IPS DF 6.9 (cell line): ENCODE measurements around the gene SLC25A28.

Experiments used
- DNase-seq: peaks from one replicate; pipeline ENCODE4 v3.0.0-alpha.2; 2013; ENCODE audit warnings: low read depth, low spot score
- H3K27ac ChIP-seq: one replicate; pipeline ENCODE4 v1.5.1; 2013; ENCODE audit warnings: low read length, control low read depth
- H3K27me3 ChIP-seq: 2 replicates; pipeline ENCODE4 v1.6.1; 2013; ENCODE audit warnings: mild to moderate bottlenecking, low read length; ENCODE audit not compliant: control insufficient read depth, insufficient read depth
- H3K36me3 ChIP-seq: 2 replicates; pipeline ENCODE4 v1.6.1; 2013; ENCODE audit warnings: low read length; ENCODE audit not compliant: control insufficient read depth, insufficient read depth
- H3K4me1 ChIP-seq: 2 replicates; pipeline ENCODE4 v1.6.1; 2013; ENCODE audit warnings: low read length; ENCODE audit not compliant: control insufficient read depth, insufficient read depth
- H3K4me3 ChIP-seq: 2 replicates; pipeline ENCODE4 v1.5.1; 2013; ENCODE audit warnings: mild to moderate bottlenecking, low read length
- H3K9me3 ChIP-seq: 2 replicates; pipeline ENCODE4 v1.6.1; 2013; ENCODE audit warnings: low read length, inconsistent platforms; ENCODE audit not compliant: control insufficient read depth, insufficient read depth
- WGBS: extraction: QIAGEN DNeasy Blood & Tissue Kit; methylation state at CpG from one replicate; pipeline ENCODE4 v1.1.7; 2013; ENCODE audit warnings: mixed read lengths, missing lambda C conversion rate; ENCODE audit not compliant: insufficient read length, insufficient coverage; 5-methylcytosine and 5-hydroxymethylcytosine counted together

The SLC25A28 gene

GRCh38 chr10:99593312-99593711 lies 26.9 kb downstream of the SLC25A28 start:
- WGBS = no CpG with 5 or more reads among the region's 5 CpGs
- no peak overlapping the region for H3K4me3 ChIP-seq
- H3K9me3 ChIP-seq = no peaks in the 10 kb centered on the region
- DNase-seq = no peak
- no peak overlapping the region for H3K27ac ChIP-seq
- no peaks in the 10 kb centered on the region for H3K27me3 ChIP-seq
- no peaks in the 10 kb centered on the region for H3K36me3 ChIP-seq
- H3K4me1 ChIP-seq = 0 out of 2 replicates have a peak, but pooled peaks cover 1% of the 10 kb centered on the region

- Histone ChIP-seq H3K4me3 (no peak overlapping the region), H3K27ac (no peak overlapping the region), H3K9me3 (no peaks in the 10 kb centered on the region), H3K4me1 (0 out of 2 replicates have a peak, but pooled peaks cover 1% of the 10 kb centered on the region), H3K36me3 (no peaks in the 10 kb centered on the region), H3K27me3 (no peaks in the 10 kb centered on the region)
- WGBS = no CpG with 5 or more reads among the region's 7 CpGs
- DNase-seq = no peak
Observed at GRCh38 chr10:99590799-99591198, 29.4 kb downstream of the SLC25A28 start.

- WGBS = no CpG with 5 or more reads among the region's 8 CpGs
- Histone ChIP-seq H3K9me3 (no peaks in the 10 kb centered on the region), H3K4me3 (no peak overlapping the region), H3K4me1 (no peaks in the 10 kb centered on the region; the same call in 1 of the 2 replicates), H3K36me3 (no peaks in the 10 kb centered on the region), H3K27ac (no peak overlapping the region), H3K27me3 (no peaks in the 10 kb centered on the region)
- DNase-seq = no peak
Observed at GRCh38 chr10:99583687-99584086, 36.6 kb downstream of the SLC25A28 start.

GRCh38 chr10:99582255-99582770 lies 37.9 kb downstream of the SLC25A28 start:
- no peak for DNase-seq

GRCh38 chr10:99579971-99580370 lies 40.3 kb downstream of the SLC25A28 start:
- H3K4me3 ChIP-seq = no peak overlapping the region
- H3K36me3 ChIP-seq = no peaks in the 10 kb centered on the region
- no peaks in the 10 kb centered on the region for H3K9me3 ChIP-seq
- no peaks in the 10 kb centered on the region for H3K27me3 ChIP-seq
- no peak overlapping the region for H3K27ac ChIP-seq
- no peak for DNase-seq
- H3K4me1 ChIP-seq = no peaks in the 10 kb centered on the region; the same call in 1 of the 2 replicates
- WGBS = no CpG with 5 or more reads among the region's 1 CpG

More at GRCh38 chr10:99582255-99582770, 37.9 kb downstream of the SLC25A28 start:
- H3K27ac ChIP-seq = no peak overlapping the region
- H3K4me3 ChIP-seq = no peak overlapping the region
- H3K9me3 ChIP-seq = no peaks in the 10 kb centered on the region
- no peaks in the 10 kb centered on the region for H3K36me3 ChIP-seq
- no CpG with 5 or more reads among the region's 6 CpGs for WGBS
- no peaks in the 10 kb centered on the region for H3K27me3 ChIP-seq
- no peaks in the 10 kb centered on the region; the same call in 1 of the 2 replicates for H3K4me1 ChIP-seq

GRCh38 chr10:99573790-99574189 lies 46.4 kb downstream of the SLC25A28 start:
- Histone ChIP-seq H3K4me3 (no peak overlapping the region), H3K27ac (no peak overlapping the region), H3K36me3 (no peaks in the 10 kb centered on the region), H3K9me3 (no peaks in the 10 kb centered on the region), H3K4me1 (0 out of 2 replicates have a peak, but pooled peaks cover 2% of the 10 kb centered on the region), H3K27me3 (no peaks in the 10 kb centered on the region)
- no CpG with 5 or more reads among the region's 5 CpGs for WGBS
- DNase-seq = no peak

GRCh38 chr10:99571816-99572215 lies 48.4 kb downstream of the SLC25A28 start:
- WGBS = no CpG with 5 or more reads among the region's 1 CpG
- H3K27me3 ChIP-seq = no peaks in the 10 kb centered on the region
- 0 out of 2 replicates have a peak, but pooled peaks cover 2% of the 10 kb centered on the region for H3K4me1 ChIP-seq
- no peaks in the 10 kb centered on the region for H3K36me3 ChIP-seq
- no peaks in the 10 kb centered on the region for H3K9me3 ChIP-seq
- no peak for DNase-seq
- H3K4me3 ChIP-seq = no peak overlapping the region
- H3K27ac ChIP-seq = no peak overlapping the region

- Histone ChIP-seq H3K4me1 (0 out of 2 replicates have a peak, but pooled peaks cover 2% of the 10 kb centered on the region), H3K9me3 (no peaks in the 10 kb centered on the region), H3K27me3 (no peaks in the 10 kb centered on the region), H3K36me3 (no peaks in the 10 kb centered on the region), H3K27ac (no peak overlapping the region), H3K4me3 (no peak overlapping the region)
- no peak for DNase-seq
Observed at GRCh38 chr10:99569961-99570360, 50.3 kb downstream of the SLC25A28 start.

- Histone ChIP-seq H3K36me3 (no peaks in the 10 kb centered on the region), H3K27me3 (no peaks in the 10 kb centered on the region), H3K4me1 (0 out of 2 replicates have a peak, but pooled peaks cover 2% of the 10 kb centered on the region), H3K27ac (no peak overlapping the region), H3K4me3 (no peak overlapping the region), H3K9me3 (no peaks in the 10 kb centered on the region)
- no peak for DNase-seq
- no CpG with 5 or more reads among the region's 11 CpGs for WGBS
Observed at GRCh38 chr10:99569253-99569939, 50.8 kb downstream of the SLC25A28 start.

- no peak for DNase-seq
- Histone ChIP-seq H3K9me3 (no peaks in the 10 kb centered on the region), H3K4me1 (0 out of 2 replicates have a peak, but pooled peaks cover 2% of the 10 kb centered on the region), H3K36me3 (no peaks in the 10 kb centered on the region), H3K4me3 (no peak overlapping the region), H3K27me3 (no peaks in the 10 kb centered on the region), H3K27ac (no peak overlapping the region)
- WGBS = no CpG with 5 or more reads among the region's 4 CpGs
Observed at GRCh38 chr10:99565166-99565565, 55.1 kb downstream of the SLC25A28 start.

- H3K27me3 ChIP-seq = no peaks in the 10 kb centered on the region
- no peak overlapping the region for H3K27ac ChIP-seq
- H3K4me1 ChIP-seq = 0 out of 2 replicates have a peak, but pooled peaks cover 2% of the 10 kb centered on the region
- no peaks in the 10 kb centered on the region for H3K9me3 ChIP-seq
- WGBS = no CpG with 5 or more reads among the region's 3 CpGs
- H3K36me3 ChIP-seq = no peaks in the 10 kb centered on the region
- DNase-seq = no peak
- no peak overlapping the region for H3K4me3 ChIP-seq
Observed at GRCh38 chr10:99564361-99564760, 55.9 kb downstream of the SLC25A28 start.
